WTC11 (cell line): ENCODE measurements around the gene LAMA5. TPM values are rescaled to one million over a fixed set of nuclear protein-coding genes. Genes with fewer than 3 reads are reported as not detected.

Experiments
- ATAC-seq: fragments of 200-7000 bp; cut with Tn5 transposase; 2 replicates; pipeline ENCODE4 v1.10.0; 2021; ENCODE audit warnings: mild to moderate bottlenecking, moderate library complexity
- CTCF ChIA-PET: fragments of 300-600 bp; sonication (Branson Sonifier 250); formaldehyde crosslinking; loops from one replicate; lab custom pipeline; 2021; ENCODE audit warnings: antibody characterized with exemption; lab: Charles Lee
- POLR2A ChIA-PET: fragments of 350-600 bp; sonication (Branson Sonifier 250); formaldehyde crosslinking; loops from one replicate; lab custom pipeline; 2021; ENCODE audit warnings: antibody characterized with exemption; lab: Charles Lee
- DNase-seq: peaks from one replicate; pipeline ENCODE4 v3.0.0; 2021; ENCODE audit warnings: low spot score
- H3K27ac Mint-ChIP-seq: 2 replicates; pipeline ENCODE4 v1.8.0; 2021; ENCODE audit warnings: mixed read lengths
- H3K27me3 Mint-ChIP-seq: 2 replicates; pipeline ENCODE4 v1.8.0; 2021; ENCODE audit warnings: low read depth, mild to moderate bottlenecking, moderate library complexity, mixed read lengths
- H3K36me3 Mint-ChIP-seq: 2 replicates; pipeline ENCODE4 v1.8.0; 2021; ENCODE audit warnings: mixed read lengths
- H3K4me1 Mint-ChIP-seq: 2 replicates; pipeline ENCODE4 v1.8.0; 2022; ENCODE audit warnings: mixed read lengths
- H3K4me3 Mint-ChIP-seq: 2 replicates; pipeline ENCODE4 v1.8.0; 2021; ENCODE audit warnings: mild to moderate bottlenecking, moderate library complexity, mixed read lengths
- H3K9me3 Mint-ChIP-seq: 2 replicates; pipeline ENCODE4 v1.8.0; 2021; ENCODE audit warnings: mixed read lengths
- CBFB ChIP-seq: sonication (generic); formaldehyde crosslinking; IDR thresholded peaks from 2 replicates; pipeline ENCODE4 v1.8.1; 2022; ENCODE audit warnings: mild to moderate bottlenecking, low read depth, missing genetic modification reagents
- CREM ChIP-seq: sonication (generic); formaldehyde crosslinking; IDR thresholded peaks from 2 replicates; pipeline ENCODE4 v1.8.1; 2022; ENCODE audit warnings: mild to moderate bottlenecking, missing genetic modification reagents, moderate library complexity
- E2F5 ChIP-seq: sonication (generic); formaldehyde crosslinking; IDR thresholded peaks from 2 replicates; pipeline ENCODE4 v1.8.1; 2022; ENCODE audit warnings: mild to moderate bottlenecking, moderate library complexity, missing genetic modification reagents
- ERG ChIP-seq: fragments of 250-450 bp; sonication (Bioruptor Pico); IDR thresholded peaks from 2 replicates; pipeline ENCODE4 v1.8.0; 2021; ENCODE audit warnings: mild to moderate bottlenecking
- ETV6 ChIP-seq: sonication (generic); formaldehyde crosslinking; IDR thresholded peaks from 2 replicates; pipeline ENCODE4 v1.8.1; 2022; ENCODE audit warnings: mild to moderate bottlenecking, missing genetic modification reagents
- FOXJ3 ChIP-seq: sonication (generic); formaldehyde crosslinking; IDR thresholded peaks from 2 replicates; pipeline ENCODE4 v1.9.0; 2021; ENCODE audit warnings: missing genetic modification reagents, mild to moderate bottlenecking, borderline replicate concordance
- FOXK1 ChIP-seq: sonication (generic); formaldehyde crosslinking; IDR thresholded peaks from 2 replicates; pipeline ENCODE4 v1.8.0; 2022; ENCODE audit warnings: mild to moderate bottlenecking, moderate library complexity, missing genetic modification reagents
- IRF2 ChIP-seq: sonication (generic); formaldehyde crosslinking; IDR thresholded peaks from 2 replicates; pipeline ENCODE4 v1.8.0; 2022; ENCODE audit warnings: low read depth, missing genetic modification reagents, borderline replicate concordance
- JUN ChIP-seq: sonication (generic); formaldehyde crosslinking; IDR thresholded peaks from 2 replicates; pipeline ENCODE4 v1.8.0; 2023; ENCODE audit warnings: mild to moderate bottlenecking, missing genetic modification reagents
- MYBL2 ChIP-seq: sonication (generic); formaldehyde crosslinking; IDR thresholded peaks from 2 replicates; pipeline ENCODE4 v1.8.1; 2023; ENCODE audit warnings: mild to moderate bottlenecking, moderate library complexity, missing genetic modification reagents
- NFATC4 ChIP-seq: fragments of 250-450 bp; sonication (Bioruptor Pico); IDR thresholded peaks from 2 replicates; pipeline ENCODE4 v1.9.0; 2021; ENCODE audit warnings: mild to moderate bottlenecking
- NFE2L1 ChIP-seq: sonication (generic); formaldehyde crosslinking; IDR thresholded peaks from 2 replicates; pipeline ENCODE4 v1.8.1; 2023; ENCODE audit warnings: missing genetic modification reagents
- NR2C2 ChIP-seq: sonication (generic); formaldehyde crosslinking; IDR thresholded peaks from 2 replicates; pipeline ENCODE4 v1.8.0; 2022; ENCODE audit warnings: mild to moderate bottlenecking, missing genetic modification reagents
- OVOL2 ChIP-seq: fragments of 250-450 bp; sonication (Bioruptor Pico); IDR thresholded peaks from 2 replicates; pipeline ENCODE4 v1.9.0; 2021; ENCODE audit warnings: mild to moderate bottlenecking, borderline replicate concordance
- RELA ChIP-seq: sonication (generic); formaldehyde crosslinking; IDR thresholded peaks from 2 replicates; pipeline ENCODE4 v1.8.1; 2022; ENCODE audit warnings: missing genetic modification reagents, mild to moderate bottlenecking, borderline replicate concordance
- TP53 ChIP-seq: sonication (generic); formaldehyde crosslinking; IDR thresholded peaks from 2 replicates; pipeline ENCODE4 v1.8.1; 2023; ENCODE audit warnings: mild to moderate bottlenecking, missing genetic modification reagents
- USF2 ChIP-seq: sonication (generic); formaldehyde crosslinking; IDR thresholded peaks from 2 replicates; pipeline ENCODE4 v1.8.1; 2023; ENCODE audit warnings: mild to moderate bottlenecking, missing genetic modification reagents, moderate library complexity
- ZNF219 ChIP-seq: sonication (generic); formaldehyde crosslinking; IDR thresholded peaks from 2 replicates; pipeline ENCODE4 v1.8.0; 2023; ENCODE audit warnings: missing genetic modification reagents, mild to moderate bottlenecking, borderline replicate concordance
- ZNF396 ChIP-seq: fragments of 250-450 bp; sonication (Bioruptor Pico); IDR thresholded peaks from 2 replicates; pipeline ENCODE4 v1.8.0; 2021; ENCODE audit warnings: mild to moderate bottlenecking, moderate library complexity, borderline replicate concordance
- ZNF416 ChIP-seq: fragments of 250-450 bp; sonication (Bioruptor Pico); IDR thresholded peaks from 2 replicates; pipeline ENCODE4 v1.9.0; 2021; ENCODE audit warnings: mild to moderate bottlenecking, inconsistent platforms
- ZNF423 ChIP-seq: fragments of 250-450 bp; sonication (Bioruptor Pico); IDR thresholded peaks from 2 replicates; pipeline ENCODE4 v2.1.2; 2022; ENCODE audit warnings: mild to moderate bottlenecking, moderate library complexity
- ZNF512 ChIP-seq: sonication (generic); formaldehyde crosslinking; IDR thresholded peaks from 2 replicates; pipeline ENCODE4 v1.8.1; 2022; ENCODE audit warnings: missing genetic modification reagents, borderline replicate concordance
- total RNA-seq: library from RNA; stranded (reverse); gene quantifications from 3 replicates; pipeline ENCODE4 v1.2.3, GENCODE V29; 2021
- TF ChIP-seq, protein P1 (sequence below): sonication (generic); formaldehyde crosslinking; conservative IDR thresholded peaks from 2 replicates; pipeline ENCODE4 v1.8.1; 2023; ENCODE audit warnings: mild to moderate bottlenecking, low read depth, missing genetic modification reagents, moderate library complexity
- TF ChIP-seq, protein P2 (sequence below): sonication (generic); formaldehyde crosslinking; IDR thresholded peaks from 2 replicates; pipeline ENCODE4 v1.8.0; 2023; ENCODE audit warnings: missing genetic modification reagents

LAMA5 gene
- total RNA-seq, 1 experiment from 2014 or later, result 329 TPM

DNA sequence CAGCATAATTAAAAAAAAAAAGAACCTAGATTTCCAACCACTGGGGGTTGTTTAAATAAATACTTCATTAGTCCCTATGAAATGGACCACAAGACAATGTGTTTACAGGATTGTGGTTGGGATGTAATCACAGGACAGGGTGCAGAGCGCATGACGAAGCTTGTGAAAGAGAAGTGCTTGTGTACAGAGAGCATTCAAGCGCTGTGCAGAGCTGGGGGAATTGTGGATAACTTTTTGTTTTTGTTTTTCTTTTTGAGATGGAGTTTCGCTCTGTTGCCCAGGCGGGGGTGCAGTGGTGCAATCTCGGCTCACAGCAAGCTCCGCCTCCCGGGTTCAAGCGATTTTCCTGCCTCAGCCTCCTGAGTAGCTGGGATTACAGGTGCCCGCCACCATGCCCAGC lies 22.3 kb downstream of the LAMA5 start (continued):
- TF ChIP-seq ZNF512 (CRISPR knock-in tag), result no peak
- no peak for TF ChIP-seq ZNF423 (CRISPR knock-in tag)
- TF ChIP-seq ZNF416, result no peak
- TF ChIP-seq, protein P1, sequence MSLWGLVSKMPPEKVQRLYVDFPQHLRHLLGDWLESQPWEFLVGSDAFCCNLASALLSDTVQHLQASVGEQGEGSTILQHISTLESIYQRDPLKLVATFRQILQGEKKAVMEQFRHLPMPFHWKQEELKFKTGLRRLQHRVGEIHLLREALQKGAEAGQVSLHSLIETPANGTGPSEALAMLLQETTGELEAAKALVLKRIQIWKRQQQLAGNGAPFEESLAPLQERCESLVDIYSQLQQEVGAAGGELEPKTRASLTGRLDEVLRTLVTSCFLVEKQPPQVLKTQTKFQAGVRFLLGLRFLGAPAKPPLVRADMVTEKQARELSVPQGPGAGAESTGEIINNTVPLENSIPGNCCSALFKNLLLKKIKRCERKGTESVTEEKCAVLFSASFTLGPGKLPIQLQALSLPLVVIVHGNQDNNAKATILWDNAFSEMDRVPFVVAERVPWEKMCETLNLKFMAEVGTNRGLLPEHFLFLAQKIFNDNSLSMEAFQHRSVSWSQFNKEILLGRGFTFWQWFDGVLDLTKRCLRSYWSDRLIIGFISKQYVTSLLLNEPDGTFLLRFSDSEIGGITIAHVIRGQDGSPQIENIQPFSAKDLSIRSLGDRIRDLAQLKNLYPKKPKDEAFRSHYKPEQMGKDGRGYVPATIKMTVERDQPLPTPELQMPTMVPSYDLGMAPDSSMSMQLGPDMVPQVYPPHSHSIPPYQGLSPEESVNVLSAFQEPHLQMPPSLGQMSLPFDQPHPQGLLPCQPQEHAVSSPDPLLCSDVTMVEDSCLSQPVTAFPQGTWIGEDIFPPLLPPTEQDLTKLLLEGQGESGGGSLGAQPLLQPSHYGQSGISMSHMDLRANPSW (CRISPR knock-in tag), result no peak
- no peak for TF ChIP-seq RELA (CRISPR knock-in tag)
- no peak for TF ChIP-seq NFE2L1
- no peak for TF ChIP-seq JUN (CRISPR knock-in tag)
- no peak for TF ChIP-seq ETV6 (CRISPR knock-in tag)
- no peak for TF ChIP-seq ZNF219 (CRISPR knock-in tag)
- TF ChIP-seq ERG (CRISPR knock-in tag), result no peak

DNA sequence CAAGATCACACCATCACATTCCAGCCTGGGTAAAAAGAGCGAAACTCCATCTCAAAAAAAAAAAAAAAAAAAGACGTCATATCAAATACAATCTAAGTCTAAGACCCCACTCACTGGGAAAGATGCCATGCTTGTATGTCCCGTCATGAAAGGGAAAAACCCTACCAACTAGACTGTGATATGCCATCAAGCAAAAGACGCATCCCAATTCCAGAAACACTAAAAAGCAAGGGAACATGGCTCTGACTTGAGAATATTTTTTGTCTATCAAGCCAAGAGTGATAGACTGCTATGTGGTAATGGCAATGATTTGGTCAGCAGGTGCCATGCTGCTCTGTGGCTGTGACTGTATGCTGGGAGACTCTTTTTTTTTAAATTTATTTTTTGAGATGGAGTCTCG lies 23.0 kb downstream of the LAMA5 start:
- no peaks in the 10 kb centered on the region for H3K4me1 Mint-ChIP-seq
- ChIA-PET CTCF (interaction anchor here (0.9 to 1.4 kb wide), 2 partner anchors 24 to 25 kb away, joined by 5 to 8 read pairs; no protein-coding TSS in a partner anchor), POLR2A (interaction anchor here (0.8 kb wide), 1 partner anchor 21 kb away, joined by 3 read pairs; no protein-coding TSS in a partner anchor)
- ATAC-seq (no peak), DNase-seq (no peak)
- peaks cover 64% of the 10 kb centered on the region for H3K36me3 Mint-ChIP-seq
- H3K27me3 Mint-ChIP-seq, result no peaks in the 10 kb centered on the region
- no peak overlapping the region for H3K27ac Mint-ChIP-seq
- H3K9me3 Mint-ChIP-seq, result peaks cover 5% of the 10 kb centered on the region
- no peak overlapping the region for H3K4me3 Mint-ChIP-seq
- TF ChIP-seq FOXJ3 (no peak), NFATC4 (CRISPR knock-in tag) (no peak), E2F5 (CRISPR knock-in tag) (no peak), RELA (CRISPR knock-in tag) (no peak), CREM (CRISPR knock-in tag) (no peak), CBFB (CRISPR knock-in tag) (no peak)

GRCh38 chr20:62342910-62343309 lies 24.2 kb downstream of the LAMA5 start:
- no peaks in the 10 kb centered on the region for H3K9me3 Mint-ChIP-seq
- ChIA-PET POLR2A (no interaction called here), CTCF (interaction anchor here (0.9 kb wide), 1 partner anchor 26 kb away, joined by 5 read pairs; no protein-coding TSS in a partner anchor)
- H3K27ac Mint-ChIP-seq, result peak overlapping the region; percentile 62
- DNase-seq (no peak), ATAC-seq (no peak)
- no peaks in the 10 kb centered on the region for H3K27me3 Mint-ChIP-seq
- no peak overlapping the region for H3K4me3 Mint-ChIP-seq
- peaks cover 54% of the 10 kb centered on the region for H3K36me3 Mint-ChIP-seq
- H3K4me1 Mint-ChIP-seq, result no peaks in the 10 kb centered on the region
- TF ChIP-seq ZNF219 (CRISPR knock-in tag) (no peak), USF2 (CRISPR knock-in tag) (no peak), IRF2 (CRISPR knock-in tag) (no peak), MYBL2 (CRISPR knock-in tag) (no peak), NFE2L1 (no peak), ERG (CRISPR knock-in tag) (no peak), RELA (CRISPR knock-in tag) (no peak), OVOL2 (CRISPR knock-in tag) (no peak), TP53 (CRISPR knock-in tag) (no peak), NR2C2 (CRISPR knock-in tag) (no peak), FOXK1 (CRISPR knock-in tag) (no peak), ZNF396 (CRISPR knock-in tag) (no peak)
- TF ChIP-seq, protein P2, sequence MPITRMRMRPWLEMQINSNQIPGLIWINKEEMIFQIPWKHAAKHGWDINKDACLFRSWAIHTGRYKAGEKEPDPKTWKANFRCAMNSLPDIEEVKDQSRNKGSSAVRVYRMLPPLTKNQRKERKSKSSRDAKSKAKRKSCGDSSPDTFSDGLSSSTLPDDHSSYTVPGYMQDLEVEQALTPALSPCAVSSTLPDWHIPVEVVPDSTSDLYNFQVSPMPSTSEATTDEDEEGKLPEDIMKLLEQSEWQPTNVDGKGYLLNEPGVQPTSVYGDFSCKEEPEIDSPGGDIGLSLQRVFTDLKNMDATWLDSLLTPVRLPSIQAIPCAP (CRISPR knock-in tag), result no peak
